ENCODE results near the gene LGALS9B.
"Not testable (repeated sequence)": the region's sequence is repeated elsewhere in the genome, so short reads cannot be mapped to it uniquely, and the experiment has no call there.

DNA sequence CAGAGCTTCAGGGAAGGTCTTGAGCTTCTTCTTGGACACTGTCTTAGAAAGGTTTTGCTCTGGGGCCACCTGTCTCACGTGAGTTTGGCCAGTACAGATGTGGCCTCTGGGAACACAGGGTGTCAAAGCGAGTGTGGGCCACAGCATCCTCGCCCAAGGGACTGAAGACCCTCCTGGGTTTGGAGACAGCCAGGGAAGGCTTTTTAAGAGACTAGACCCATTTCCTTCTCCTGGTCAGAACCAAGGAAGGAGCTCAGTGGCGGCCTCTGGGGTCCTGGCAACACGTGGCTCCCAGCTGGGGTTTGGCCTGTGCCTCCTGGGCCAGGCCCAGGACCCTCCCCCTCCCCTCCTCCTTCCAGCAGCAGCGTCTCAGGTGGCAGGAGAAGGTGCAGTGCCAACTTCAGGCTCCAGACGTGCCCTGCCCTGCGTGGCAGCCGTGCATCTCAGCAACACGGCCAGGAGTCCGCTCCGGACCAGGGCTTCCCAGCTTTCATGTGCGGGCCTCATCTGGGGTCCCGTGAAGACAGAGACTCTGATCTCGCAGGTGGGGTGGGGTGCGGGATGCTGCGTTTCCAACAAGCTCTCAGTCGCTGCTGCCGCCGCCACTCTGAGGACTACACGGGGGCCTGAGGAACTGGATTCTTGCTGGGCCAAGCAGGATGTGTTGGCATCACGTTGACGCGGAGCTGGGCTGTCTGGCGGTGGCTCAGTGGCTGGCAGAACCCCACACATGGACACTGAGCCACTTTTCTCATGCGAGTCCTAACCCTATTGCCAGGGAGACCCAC is 19.6 kb downstream of the LGALS9B start:
- TF ChIP-seq, protein P1, sequence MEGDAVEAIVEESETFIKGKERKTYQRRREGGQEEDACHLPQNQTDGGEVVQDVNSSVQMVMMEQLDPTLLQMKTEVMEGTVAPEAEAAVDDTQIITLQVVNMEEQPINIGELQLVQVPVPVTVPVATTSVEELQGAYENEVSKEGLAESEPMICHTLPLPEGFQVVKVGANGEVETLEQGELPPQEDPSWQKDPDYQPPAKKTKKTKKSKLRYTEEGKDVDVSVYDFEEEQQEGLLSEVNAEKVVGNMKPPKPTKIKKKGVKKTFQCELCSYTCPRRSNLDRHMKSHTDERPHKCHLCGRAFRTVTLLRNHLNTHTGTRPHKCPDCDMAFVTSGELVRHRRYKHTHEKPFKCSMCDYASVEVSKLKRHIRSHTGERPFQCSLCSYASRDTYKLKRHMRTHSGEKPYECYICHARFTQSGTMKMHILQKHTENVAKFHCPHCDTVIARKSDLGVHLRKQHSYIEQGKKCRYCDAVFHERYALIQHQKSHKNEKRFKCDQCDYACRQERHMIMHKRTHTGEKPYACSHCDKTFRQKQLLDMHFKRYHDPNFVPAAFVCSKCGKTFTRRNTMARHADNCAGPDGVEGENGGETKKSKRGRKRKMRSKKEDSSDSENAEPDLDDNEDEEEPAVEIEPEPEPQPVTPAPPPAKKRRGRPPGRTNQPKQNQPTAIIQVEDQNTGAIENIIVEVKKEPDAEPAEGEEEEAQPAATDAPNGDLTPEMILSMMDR (IDR thresholded peaks at IDR 0.05), result not testable (repeated sequence)
- not testable (repeated sequence) for TF ChIP-seq POLR2A (IDR thresholded peaks at IDR 0.05)

Measured in body of pancreas (tissue), 4 donors.